ENCODE data around the gene CILP2. TPM values are rescaled to one million over a fixed set of nuclear protein-coding genes. Genes with fewer than 3 reads are reported as not detected.

The CILP2 gene
- total and polyA plus RNA-seq, 2 of the 8 experiments (the other 6 are each of a cell fraction or from before 2014, with no cell fraction given): 4.4 to 5.8 TPM

- H2BK12ac ChIP-seq (ENCODE audit: low read depth, low read length): peak overlapping the region; percentile 17; the same call in 1 of the 2 replicates
- H3K18ac ChIP-seq (ENCODE audit: extremely low read depth, low read length): no peak overlapping the region; the same call in 1 of the 2 replicates
- no peaks in the 10 kb centered on the region for H3K79me2 ChIP-seq (ENCODE audit: control insufficient read depth in 1 of 2, insufficient read depth in 2 of 2, low read length in 2 of 2)
- H3K36me3 ChIP-seq (ENCODE audit: control insufficient read depth in 2 of 4, insufficient read depth in 4 of 4, low read length in 3 of 4): no peaks in the 10 kb centered on the region
- H3K4ac ChIP-seq (replicated peaks; ENCODE audit: insufficient read length, low read depth, low read length): no peak overlapping the region
- POLR2A ChIA-PET (ENCODE audit: partially characterized antibody): interaction anchor here (1.4 kb wide), 1 partner anchor 44 kb away, joined by 3 read pairs; no protein-coding TSS in a partner anchor
- H3K23me2 ChIP-seq (ENCODE audit: low read depth, low read length): no peaks in the 10 kb centered on the region
- H3K27me3 ChIP-seq (replicated peaks in 1 of 4; ENCODE audit: control insufficient read depth in 3 of 4, extremely low read depth in 1 of 4, insufficient read depth in 3 of 4, low read length in 3 of 4): no peaks in the 10 kb centered on the region; a peak in 1 of 7 replicates
- no peak overlapping the region for H3K23ac ChIP-seq (ENCODE audit: insufficient read length)
- H3K4me1 ChIP-seq (replicated peaks in 1 of 4; ENCODE audit: control insufficient read depth in 3 of 4, insufficient read depth in 4 of 4, low read length in 3 of 4): peaks cover 0 to 2% (median 0%) of the 10 kb centered on the region in 4 experiments; a peak in 1 of 7 replicates
- TF ChIP-seq SIN3A (conservative IDR thresholded peaks at IDR 0.05 in 1 of 2, IDR thresholded peaks at IDR 0.05 in 1 of 2; ENCODE audit: low read depth in 1 of 2, low read length in 2 of 2): no peak
- TF ChIP-seq TCF12 (IDR thresholded peaks at IDR 0.05; ENCODE audit: low read depth, low read length): no peak
- no peak for TF ChIP-seq EZH2 (IDR thresholded peaks at IDR 0.05; ENCODE audit: low read depth, low read length, severe bottlenecking)
- TF ChIP-seq GTF2F1 (IDR thresholded peaks at IDR 0.05; ENCODE audit: borderline replicate concordance, low read depth, low read length): no peak
- TF ChIP-seq EP300 (IDR thresholded peaks at IDR 0.05; ENCODE audit: borderline replicate concordance in 1 of 2, low read depth in 2 of 2, low read length in 2 of 2): no peak
- no peak for TF ChIP-seq CTCF (IDR thresholded peaks at IDR 0.05; ENCODE audit: control extremely low read depth in 1 of 3, insufficient read depth in 1 of 3, low read depth in 1 of 3, low read length in 3 of 3)
- no peak for TF ChIP-seq NRF1 (IDR thresholded peaks at IDR 0.05; ENCODE audit: low read depth, low read length)
- no peak overlapping the region for H4K5ac ChIP-seq (ENCODE audit: insufficient read length, low read depth, low read length)
- H3K79me1 ChIP-seq (ENCODE audit: low read depth, low read length): no peaks in the 10 kb centered on the region
- H4K20me1 ChIP-seq (replicated peaks in 1 of 2; ENCODE audit: control insufficient read depth in 1 of 2, insufficient read depth in 2 of 2, low read length in 2 of 2): peaks cover 0 to 2% of the 10 kb centered on the region in 2 experiments
- no peak overlapping the region for H2AK5ac ChIP-seq (ENCODE audit: low read depth, low read length)
- no peak overlapping the region for H3K56ac ChIP-seq (replicated peaks; ENCODE audit: insufficient read length, low read depth, low read length)
- no peak overlapping the region; a peak in 1 of 7 replicates for H3K9ac ChIP-seq (replicated peaks in 1 of 4; ENCODE audit: extremely low read depth in 1 of 4, low read depth in 3 of 4, low read length in 3 of 4)
- no peak overlapping the region for H2BK20ac ChIP-seq (ENCODE audit: low read length)
- H2BK5ac ChIP-seq (ENCODE audit: low read depth, low read length): no peak overlapping the region
- CTCF ChIA-PET (ENCODE audit: partially characterized antibody): interaction anchor here (0.7 to 11.1 kb wide), 11 partner anchors 14 to 86 kb away, joined by 3 to 101 read pairs (median 4); partner anchors contain the start of gene GMIP
- no peak overlapping the region for H2AFZ ChIP-seq (ENCODE audit: low read length)
- no peaks in the 10 kb centered on the region for H3K9me3 ChIP-seq (ENCODE audit: insufficient read depth in 2 of 2, low read depth in 1 of 2, low read length in 1 of 2)
- DNase-seq (ENCODE audit: low read depth in 1 of 2, low spot score in 2 of 2): no peak
- no peak overlapping the region for H4K8ac ChIP-seq (ENCODE audit: extremely low read depth, insufficient read depth, low read length)
- FAIRE-seq: no peak
- no peak overlapping the region for H2BK15ac ChIP-seq (ENCODE audit: low read length)
- no peak overlapping the region for H3K14ac ChIP-seq (ENCODE audit: insufficient read length)
- no peak overlapping the region for H2BK120ac ChIP-seq (replicated peaks; ENCODE audit: low read depth, low read length)
- no peak overlapping the region for H3K27ac ChIP-seq (ENCODE audit: low read depth, low read length)
- H3K4me2 ChIP-seq (ENCODE audit: insufficient read depth in 1 of 2, low read depth in 2 of 2, low read length in 2 of 2): no peak overlapping the region
- 96% methylated on average over 5 of the region's 6 CpGs; no CpG with 5 or more reads in 1 of the 2 experiments for WGBS, 2 experiments (ENCODE audit: extremely low coverage in 1 of 2, insufficient coverage in 1 of 2, insufficient read length in 1 of 2, insufficient replicate concordance in 2 of 2, low coverage in 1 of 2, low lambda C conversion rate in 2 of 2, missing lambda C conversion rate in 1 of 2)
- H3K4me3 ChIP-seq (ENCODE audit: extremely low read depth in 1 of 4, insufficient read depth in 2 of 4, low read depth in 3 of 4, low read length in 4 of 4): no peak overlapping the region
- no peak overlapping the region for H4K91ac ChIP-seq (replicated peaks; ENCODE audit: insufficient read length, low read length)
Measured at GRCh38 chr19:19582471-19582870, 44.4 kb downstream of the CILP2 start.

All from H1 (cell line).